C4-2B (cell line): ENCODE measurements around the gene TPSAB1.
"Not testable (repeated sequence)": the region's sequence is repeated elsewhere in the genome, so short reads cannot be mapped to it uniquely, and the experiment has no call there.

Source experiments
- H3K27ac ChIP-seq: fragments of 450-650 bp; 2 replicates; pipeline ENCODE4 v1.5.1; 2017
- CTCF ChIP-seq: fragments of 450-650 bp; conservative IDR thresholded peaks from 2 replicates; pipeline ENCODE4 v1.5.1; 2017; ENCODE audit warnings: mild to moderate bottlenecking
- ZFX ChIP-seq: fragments of 450-650 bp; IDR thresholded peaks from 2 replicates; pipeline ENCODE4 v1.6.1; 2017

Gene TPSAB1

GRCh38 chr16:1265826-1266225 lies 25.3 kb downstream of the TPSAB1 start:
- no peak for TF ChIP-seq ZFX
- TF ChIP-seq CTCF, result no peak
- H3K27ac ChIP-seq, result no peak overlapping the region

- not testable (repeated sequence) for H3K27ac ChIP-seq
These were observed 28.9 kb downstream of the TPSAB1 start for GRCh38 chr16:1269418-1269817.

- no peak overlapping the region for H3K27ac ChIP-seq
- TF ChIP-seq CTCF (no peak), ZFX (no peak)
These were observed 30.8 kb downstream of the TPSAB1 start for GRCh38 chr16:1271380-1271723.

- H3K27ac ChIP-seq, result not testable (repeated sequence)
These were observed 31.4 kb downstream of the TPSAB1 start for GRCh38 chr16:1271724-1272413.

GRCh38 chr16:1272453-1273198 lies 32.1 kb downstream of the TPSAB1 start:
- no peak for TF ChIP-seq CTCF
- no peak for TF ChIP-seq ZFX

GRCh38 chr16:1273816-1274215 lies 33.3 kb downstream of the TPSAB1 start:
- TF ChIP-seq ZFX, result no peak
- TF ChIP-seq CTCF, result no peak
- no peak overlapping the region for H3K27ac ChIP-seq

More at GRCh38 chr16:1272453-1273198, 32.1 kb downstream of the TPSAB1 start:
- no peak overlapping the region for H3K27ac ChIP-seq

- no peak for TF ChIP-seq ZFX
- no peak for TF ChIP-seq CTCF
- H3K27ac ChIP-seq, result no peak overlapping the region
These were observed 34.3 kb downstream of the TPSAB1 start for GRCh38 chr16:1274767-1275166.

- TF ChIP-seq ZFX, result no peak
- no peak for TF ChIP-seq CTCF
- no peak overlapping the region for H3K27ac ChIP-seq
These were observed 35.5 kb downstream of the TPSAB1 start for GRCh38 chr16:1275791-1276579.
